Calu3 (cell line): ENCODE measurements around the gene NPVF. TPM values are rescaled to one million over a fixed set of nuclear protein-coding genes. Genes with fewer than 3 reads are reported as not detected.

Experiments used
- BruUV-seq: library from RNA; stranded (reverse); fragments of 400-500 nt; replicated peaks from 2 replicates; lab custom pipeline; 2021; lab: Mats Ljungman, UMichigan
- CTCF ChIA-PET: fragments of 300-600 bp; sonication (Branson Sonifier 250); formaldehyde crosslinking; loops from one replicate; lab custom pipeline; 2022; ENCODE audit warnings: antibody characterized with exemption; lab: Charles Lee
- DNase-seq: peaks from one replicate; pipeline ENCODE4 v3.0.0; 2022
- H3K27ac Mint-ChIP-seq: one replicate; pipeline ENCODE4 v1.8.0; 2022; ENCODE audit warnings: mixed read lengths; ENCODE audit not compliant: unreplicated experiment
- H3K27me3 Mint-ChIP-seq: one replicate; pipeline ENCODE4 v1.8.0; 2022; ENCODE audit warnings: mixed read lengths; ENCODE audit not compliant: unreplicated experiment
- H3K36me3 Mint-ChIP-seq: one replicate; pipeline ENCODE4 v1.8.0; 2022; ENCODE audit warnings: mild to moderate bottlenecking, moderate library complexity, mixed read lengths; ENCODE audit not compliant: insufficient read depth, unreplicated experiment
- H3K4me1 Mint-ChIP-seq: one replicate; pipeline ENCODE4 v1.8.0; 2022; ENCODE audit warnings: mild to moderate bottlenecking, low read depth, mixed read lengths; ENCODE audit not compliant: unreplicated experiment
- H3K4me3 Mint-ChIP-seq: one replicate; pipeline ENCODE4 v1.8.0; 2022; ENCODE audit warnings: mild to moderate bottlenecking, low read depth, moderate library complexity, mixed read lengths; ENCODE audit not compliant: unreplicated experiment
- H3K9me3 Mint-ChIP-seq: one replicate; pipeline ENCODE4 v1.8.0; 2022; ENCODE audit warnings: low read depth, mixed read lengths; ENCODE audit not compliant: unreplicated experiment
- intact Hi-C: fragments of 100-400 bp; cut with micrococcal nuclease; formaldehyde crosslinking; loops from one replicate; pipeline ENCODE4 v1.10.0; 2022; ENCODE audit not compliant: unreplicated experiment
- total RNA-seq: library from RNA; stranded (reverse); gene quantifications from 2 replicates; pipeline ENCODE4 v1.2.3, GENCODE V29; 2022
- TF ChIP-seq, protein P1 (sequence below): fragments of 200-600 bp; IDR thresholded peaks from one replicate; pipeline ENCODE4 v1.8.0; 2022; ENCODE audit warnings: antibody characterized with exemption; ENCODE audit not compliant: unreplicated experiment

NPVF gene
- total RNA-seq, 1 experiment from 2014 or later: not detected

DNA sequence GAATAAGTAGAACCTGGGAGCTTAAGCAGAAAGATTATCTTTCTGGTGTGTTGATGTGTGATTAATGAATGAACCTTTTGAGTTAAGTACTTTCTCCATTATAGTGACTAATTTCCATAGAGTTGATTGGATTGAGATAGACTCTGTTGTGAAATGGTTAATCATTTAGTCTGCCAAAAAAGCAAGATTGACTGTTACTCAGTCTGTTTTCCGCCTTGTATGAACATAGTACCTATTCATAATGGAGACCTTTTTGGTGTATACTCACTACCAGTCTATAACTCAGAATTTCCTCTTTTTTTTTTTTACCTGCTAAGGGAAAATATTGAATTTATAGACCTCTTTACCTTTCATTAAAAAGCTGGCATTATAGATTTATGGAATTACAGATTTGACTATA is 14.4 kb upstream of the NPVF start:
- Mint-ChIP-seq H3K4me3 (no peak overlapping the region), H3K27me3 (peaks cover 52% of the 10 kb centered on the region), H3K27ac (no peak overlapping the region), H3K9me3 (no peaks in the 10 kb centered on the region), H3K4me1 (peaks cover 11% of the 10 kb centered on the region), H3K36me3 (no peaks in the 10 kb centered on the region)
- CTCF ChIA-PET: no interaction called here
- BruUV-seq: no TSS peak
- intact Hi-C loops: no loop called here
- TF ChIP-seq, protein P1, sequence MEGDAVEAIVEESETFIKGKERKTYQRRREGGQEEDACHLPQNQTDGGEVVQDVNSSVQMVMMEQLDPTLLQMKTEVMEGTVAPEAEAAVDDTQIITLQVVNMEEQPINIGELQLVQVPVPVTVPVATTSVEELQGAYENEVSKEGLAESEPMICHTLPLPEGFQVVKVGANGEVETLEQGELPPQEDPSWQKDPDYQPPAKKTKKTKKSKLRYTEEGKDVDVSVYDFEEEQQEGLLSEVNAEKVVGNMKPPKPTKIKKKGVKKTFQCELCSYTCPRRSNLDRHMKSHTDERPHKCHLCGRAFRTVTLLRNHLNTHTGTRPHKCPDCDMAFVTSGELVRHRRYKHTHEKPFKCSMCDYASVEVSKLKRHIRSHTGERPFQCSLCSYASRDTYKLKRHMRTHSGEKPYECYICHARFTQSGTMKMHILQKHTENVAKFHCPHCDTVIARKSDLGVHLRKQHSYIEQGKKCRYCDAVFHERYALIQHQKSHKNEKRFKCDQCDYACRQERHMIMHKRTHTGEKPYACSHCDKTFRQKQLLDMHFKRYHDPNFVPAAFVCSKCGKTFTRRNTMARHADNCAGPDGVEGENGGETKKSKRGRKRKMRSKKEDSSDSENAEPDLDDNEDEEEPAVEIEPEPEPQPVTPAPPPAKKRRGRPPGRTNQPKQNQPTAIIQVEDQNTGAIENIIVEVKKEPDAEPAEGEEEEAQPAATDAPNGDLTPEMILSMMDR: no peak
- no peak for DNase-seq

DNA sequence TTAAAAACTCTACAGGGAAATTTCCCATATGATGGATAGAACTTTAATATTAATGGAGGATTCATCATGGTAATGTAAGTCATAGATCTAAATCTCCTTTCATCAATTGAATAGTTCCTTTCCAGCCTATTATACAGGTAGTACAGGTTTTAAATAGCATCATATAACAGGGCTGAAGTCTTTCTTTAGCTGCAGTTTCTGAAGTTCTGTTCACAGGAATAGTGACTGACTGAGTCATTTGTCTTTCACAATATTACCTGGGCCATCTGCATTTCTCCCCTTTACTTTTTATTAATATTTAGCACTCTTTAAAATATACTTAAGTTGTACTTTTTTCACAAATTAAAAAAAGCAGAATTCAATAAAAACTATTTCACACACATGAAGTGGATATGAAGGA is 12.6 kb upstream of the NPVF start:
- Mint-ChIP-seq H3K9me3 (no peaks in the 10 kb centered on the region), H3K27me3 (peaks cover 66% of the 10 kb centered on the region), H3K27ac (no peak overlapping the region), H3K36me3 (no peaks in the 10 kb centered on the region), H3K4me3 (no peak overlapping the region), H3K4me1 (peaks cover 2% of the 10 kb centered on the region)
- intact Hi-C loops: no loop called here
- no peak for DNase-seq
- TF ChIP-seq, protein P1: no peak
- CTCF ChIA-PET: no interaction called here
- BruUV-seq: no TSS peak

- H3K9me3 Mint-ChIP-seq: no peaks in the 10 kb centered on the region
- no TSS peak for BruUV-seq
- CTCF ChIA-PET: no interaction called here
- no peak for DNase-seq
- H3K4me3 Mint-ChIP-seq: no peak overlapping the region
- H3K4me1 Mint-ChIP-seq: no peaks in the 10 kb centered on the region
- intact Hi-C loops: no loop called here
- peaks cover 71% of the 10 kb centered on the region for H3K27me3 Mint-ChIP-seq
- TF ChIP-seq, protein P1: no peak
- no peak overlapping the region for H3K27ac Mint-ChIP-seq
- H3K36me3 Mint-ChIP-seq: no peaks in the 10 kb centered on the region
Measured at GRCh38 chr7:25240340-25240739, 12.1 kb upstream of the NPVF start.

DNA sequence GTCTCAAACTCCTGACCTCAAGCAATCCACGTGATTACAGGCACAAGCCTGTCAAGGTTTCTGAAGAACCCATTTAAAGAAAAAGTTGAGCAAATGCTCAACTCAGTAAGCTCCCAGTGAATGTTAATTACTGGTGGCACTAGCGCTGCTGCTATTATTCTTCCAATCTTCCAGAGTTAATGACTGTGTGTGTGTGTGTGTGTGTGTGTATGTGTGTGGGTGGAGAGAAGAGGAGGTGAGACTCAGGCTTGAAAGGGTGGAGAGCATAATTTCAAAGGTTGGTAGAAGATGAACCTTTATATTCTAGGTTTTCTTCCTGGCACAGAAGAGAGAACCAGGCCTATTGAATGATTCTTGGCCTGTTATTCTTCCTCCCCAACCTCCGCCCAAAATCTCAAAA is 11.6 kb upstream of the NPVF start:
- peaks cover 74% of the 10 kb centered on the region for H3K27me3 Mint-ChIP-seq
- H3K9me3 Mint-ChIP-seq: no peaks in the 10 kb centered on the region
- no peak overlapping the region for H3K4me3 Mint-ChIP-seq
- TF ChIP-seq, protein P1: no peak
- no peak overlapping the region for H3K27ac Mint-ChIP-seq
- no peak for DNase-seq
- H3K4me1 Mint-ChIP-seq: no peaks in the 10 kb centered on the region
- intact Hi-C loops: no loop called here
- no TSS peak for BruUV-seq
- CTCF ChIA-PET: no interaction called here
- no peaks in the 10 kb centered on the region for H3K36me3 Mint-ChIP-seq
